22Rv1 (cell line): ENCODE results near the gene DGKB.

ENCODE experiments used
- H3K27ac ChIP-seq: fragments of 450-650 bp; 2 replicates; pipeline ENCODE4 v1.5.1; 2017
- ZFX ChIP-seq: fragments of 450-650 bp; IDR thresholded peaks from 2 replicates; pipeline ENCODE4 v1.6.1; 2017; ENCODE audit warnings: antibody characterized with exemption, borderline replicate concordance
- TF ChIP-seq, protein P1 (sequence below): fragments of 450-650 bp; IDR thresholded peaks from 2 replicates; pipeline ENCODE4 v1.5.1; 2017; ENCODE audit warnings: mild to moderate bottlenecking

Gene DGKB

DNA sequence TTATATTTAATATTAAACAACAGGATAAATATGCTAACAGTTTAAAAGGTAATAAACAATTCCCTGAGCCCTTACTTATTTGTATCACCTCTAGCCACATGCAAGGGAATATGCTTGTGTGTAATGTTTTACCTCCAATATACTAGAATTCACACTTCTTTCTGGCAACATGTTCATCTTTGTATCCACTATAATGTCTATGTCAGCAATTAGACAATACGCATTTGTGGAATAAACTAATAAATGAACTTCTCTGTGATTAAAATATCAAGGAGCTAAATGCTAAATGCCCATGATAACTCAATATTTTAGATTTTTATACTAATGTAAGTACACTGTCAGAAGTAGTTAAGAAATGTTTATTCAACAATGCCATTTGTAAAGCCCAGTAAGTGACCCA, 350.5 kb downstream of the DGKB start:
- TF ChIP-seq, protein P1, sequence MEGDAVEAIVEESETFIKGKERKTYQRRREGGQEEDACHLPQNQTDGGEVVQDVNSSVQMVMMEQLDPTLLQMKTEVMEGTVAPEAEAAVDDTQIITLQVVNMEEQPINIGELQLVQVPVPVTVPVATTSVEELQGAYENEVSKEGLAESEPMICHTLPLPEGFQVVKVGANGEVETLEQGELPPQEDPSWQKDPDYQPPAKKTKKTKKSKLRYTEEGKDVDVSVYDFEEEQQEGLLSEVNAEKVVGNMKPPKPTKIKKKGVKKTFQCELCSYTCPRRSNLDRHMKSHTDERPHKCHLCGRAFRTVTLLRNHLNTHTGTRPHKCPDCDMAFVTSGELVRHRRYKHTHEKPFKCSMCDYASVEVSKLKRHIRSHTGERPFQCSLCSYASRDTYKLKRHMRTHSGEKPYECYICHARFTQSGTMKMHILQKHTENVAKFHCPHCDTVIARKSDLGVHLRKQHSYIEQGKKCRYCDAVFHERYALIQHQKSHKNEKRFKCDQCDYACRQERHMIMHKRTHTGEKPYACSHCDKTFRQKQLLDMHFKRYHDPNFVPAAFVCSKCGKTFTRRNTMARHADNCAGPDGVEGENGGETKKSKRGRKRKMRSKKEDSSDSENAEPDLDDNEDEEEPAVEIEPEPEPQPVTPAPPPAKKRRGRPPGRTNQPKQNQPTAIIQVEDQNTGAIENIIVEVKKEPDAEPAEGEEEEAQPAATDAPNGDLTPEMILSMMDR = no peak
- no peak for TF ChIP-seq ZFX
- no peak overlapping the region for H3K27ac ChIP-seq

DNA sequence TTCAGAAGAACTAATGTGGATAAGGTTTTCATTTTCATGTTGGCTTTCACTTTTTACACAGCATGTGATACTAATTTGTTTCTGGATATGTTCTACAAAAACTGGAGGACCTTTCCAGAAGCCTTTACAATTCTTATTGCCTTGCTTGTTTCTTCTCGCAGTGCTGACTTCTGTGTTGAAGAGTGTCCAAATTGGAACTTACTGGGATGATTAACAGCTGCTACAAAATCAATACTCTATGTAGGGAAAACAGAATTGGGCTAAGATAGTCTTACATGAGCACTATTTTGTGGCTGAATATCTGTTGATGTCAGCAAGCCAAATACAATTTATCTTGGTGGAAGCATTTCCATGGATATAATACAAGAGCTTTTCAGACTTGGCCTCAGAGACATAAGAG, 351.2 kb downstream of the DGKB start:
- no peak for TF ChIP-seq ZFX
- TF ChIP-seq, protein P1 = no peak
- H3K27ac ChIP-seq = no peak overlapping the region

DNA sequence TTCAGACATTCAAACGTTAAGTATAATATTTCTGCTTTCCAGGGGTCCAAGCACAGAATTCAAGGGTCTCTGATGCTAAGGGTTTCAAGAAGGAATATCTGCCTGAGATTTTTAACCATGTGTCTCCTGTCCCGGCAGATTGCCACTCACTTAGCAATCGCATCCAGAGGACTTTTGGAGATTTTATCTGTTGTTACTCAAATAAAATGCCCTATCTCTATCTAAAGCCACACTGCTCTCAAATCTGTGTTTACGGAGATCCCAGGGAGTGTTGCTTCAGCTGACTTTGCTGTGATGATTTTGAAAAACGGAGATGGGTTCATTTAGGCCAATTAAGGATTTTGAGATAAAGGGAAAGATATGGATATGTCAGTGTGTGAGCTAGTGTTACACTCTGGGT, 359.9 kb downstream of the DGKB start:
- TF ChIP-seq ZFX = no peak
- TF ChIP-seq, protein P1 = no peak
- H3K27ac ChIP-seq = no peak overlapping the region

DNA sequence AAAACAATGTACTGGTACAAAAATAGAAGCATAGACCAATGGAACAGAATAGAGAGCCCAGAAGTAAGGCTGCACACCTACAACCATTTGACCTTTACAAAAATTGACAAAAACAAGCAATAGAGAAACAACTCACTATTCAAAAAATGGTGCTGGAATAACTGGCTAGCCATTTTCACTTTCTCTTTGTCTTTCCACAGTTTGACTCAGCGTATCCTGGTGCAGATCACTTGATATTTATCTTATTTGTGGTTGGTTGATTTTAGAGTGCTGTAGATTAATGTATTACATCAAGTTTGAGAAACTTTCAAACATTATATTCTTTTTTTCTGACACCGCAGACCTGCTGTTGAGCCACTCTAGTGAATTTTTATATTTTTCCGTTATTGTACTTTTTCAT, 381.4 kb downstream of the DGKB start:
- no peak for TF ChIP-seq ZFX
- TF ChIP-seq, protein P1 = no peak
- no peak overlapping the region for H3K27ac ChIP-seq

DNA sequence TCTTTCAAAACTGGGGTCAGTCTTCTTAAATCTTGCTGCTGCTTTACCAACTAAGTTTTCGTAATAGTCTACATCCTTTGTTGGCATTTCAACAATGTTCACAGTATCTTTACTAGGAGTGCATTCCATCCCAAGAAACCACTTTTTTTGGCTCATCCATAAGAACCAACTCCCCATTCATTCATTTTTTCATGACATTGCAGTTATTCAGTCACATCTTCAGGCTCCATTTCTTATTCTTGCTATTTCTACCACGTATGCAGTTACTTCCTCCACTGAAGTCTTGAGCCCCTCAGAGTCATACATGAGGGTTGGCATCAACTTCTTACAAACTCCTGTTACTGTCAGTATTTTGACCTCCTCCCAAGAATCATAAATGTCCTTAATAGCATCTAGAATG, 392.3 kb downstream of the DGKB start:
- TF ChIP-seq ZFX = no peak
- TF ChIP-seq, protein P1 = no peak
- H3K27ac ChIP-seq = no peak overlapping the region

DNA sequence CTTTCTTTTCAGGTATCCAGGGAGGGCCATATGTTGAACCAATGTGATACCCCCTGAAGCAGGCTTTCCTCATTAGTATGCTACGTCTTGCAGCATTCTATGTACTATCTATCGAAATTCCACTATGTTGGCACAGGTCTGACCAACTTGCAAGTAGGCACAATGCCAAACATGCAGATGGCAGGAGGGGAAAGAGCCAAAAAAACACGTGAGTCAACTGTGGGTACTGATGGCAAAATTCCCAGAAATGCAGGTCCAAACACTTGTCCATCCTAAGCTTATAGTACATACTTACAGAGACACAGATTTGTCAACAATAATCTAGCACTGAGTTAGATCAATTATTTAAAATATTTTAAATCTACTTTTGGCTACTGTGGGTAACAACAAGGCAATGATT, 394.9 kb downstream of the DGKB start:
- no peak overlapping the region for H3K27ac ChIP-seq
- TF ChIP-seq, protein P1 = no peak
- TF ChIP-seq ZFX = no peak

DNA sequence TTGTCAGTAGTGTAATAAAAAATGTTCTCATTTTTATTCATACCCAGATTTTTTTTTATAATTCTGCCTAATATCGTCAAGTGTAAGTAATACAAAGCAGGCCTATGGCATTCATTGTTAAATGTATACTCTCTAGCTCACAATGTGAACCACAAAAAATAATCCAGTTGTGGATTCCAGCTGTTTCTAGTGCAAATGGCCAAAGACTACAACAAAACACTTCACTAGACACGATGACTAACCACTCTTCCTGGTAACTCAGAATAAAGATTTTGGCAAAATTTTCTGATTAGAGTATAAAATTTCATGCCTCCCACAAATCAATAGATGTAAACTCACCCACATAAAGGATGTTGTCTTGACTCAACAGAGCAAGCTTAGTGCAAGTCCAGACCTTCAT, 396.6 kb downstream of the DGKB start:
- no peak overlapping the region for H3K27ac ChIP-seq
- TF ChIP-seq ZFX = no peak

DNA sequence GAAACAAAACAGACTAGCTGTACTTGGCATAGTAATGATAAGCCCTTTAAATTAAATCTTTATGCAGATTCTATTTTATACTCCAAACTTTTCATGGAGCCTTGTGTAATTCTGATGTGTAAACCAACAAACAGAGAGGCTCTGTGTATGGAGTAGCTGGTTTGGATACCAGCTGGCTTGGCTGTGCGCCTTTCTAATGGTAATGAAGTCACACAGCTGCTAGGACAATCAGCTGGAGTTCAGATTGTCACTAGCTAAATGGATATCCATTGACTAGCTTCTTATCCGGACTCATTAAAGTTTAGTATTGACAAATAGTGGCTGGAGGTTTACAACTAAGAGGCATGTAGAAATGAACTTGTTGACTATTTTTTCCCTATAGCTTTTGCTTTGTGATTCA, 398.4 kb downstream of the DGKB start:
- TF ChIP-seq, protein P1 = no peak
- TF ChIP-seq ZFX = no peak
- H3K27ac ChIP-seq = no peak overlapping the region
